PC-3 (cell line): ENCODE measurements around the gene VSTM4. TPM values are rescaled to one million over a fixed set of nuclear protein-coding genes. Genes with fewer than 3 reads are reported as not detected.

Experiments
- ATAC-seq: fragments of 200-7000 bp; cut with Tn5 transposase; 2 replicates; pipeline ENCODE4 v1.9.1; 2020; ENCODE audit warnings: mild to moderate bottlenecking, moderate library complexity
- BruUV-seq: library from RNA; stranded (reverse); fragments of 400-500 nt; replicated peaks from 2 replicates; lab custom pipeline; 2021; lab: Mats Ljungman, UMichigan
- CTCF ChIA-PET: fragments of 300-600 bp; sonication (Branson Sonifier 250); formaldehyde crosslinking; loops from one replicate; lab custom pipeline; 2022; ENCODE audit warnings: antibody characterized with exemption; lab: Charles Lee
- POLR2A ChIA-PET: fragments of 300-600 bp; sonication (Branson Sonifier 250); formaldehyde crosslinking; loops from one replicate; lab custom pipeline; 2022; ENCODE audit warnings: antibody characterized with exemption; ENCODE audit not compliant: unreplicated experiment; lab: Charles Lee
- DNase-seq: peaks from one replicate; pipeline ENCODE4 v3.0.0-alpha.2; 2015
- H2AFZ ChIP-seq: fragments of 300-600 bp; sonication (generic); 2 replicates; pipeline ENCODE4 v1.6.0; 2016; ENCODE audit warnings: antibody characterized with exemption, low read length
- H3F3A ChIP-seq: fragments of 300-600 bp; sonication (generic); one replicate; pipeline ENCODE4 v1.6.0; 2017; ENCODE audit warnings: antibody characterized with exemption, low read length, control low read depth, mild to moderate bottlenecking; ENCODE audit not compliant: unreplicated experiment
- H3K27ac ChIP-seq: fragments of 300-600 bp; sonication (generic); 2 replicates; pipeline ENCODE4 v1.5.1; 2016; ENCODE audit warnings: mild to moderate bottlenecking, low read length
- H3K27me3 ChIP-seq: fragments of 300-600 bp; sonication (generic); 2 replicates; pipeline ENCODE4 v1.6.1; 2016; ENCODE audit warnings: low read length, mixed read lengths
- H3K36me3 ChIP-seq: fragments of 300-600 bp; sonication (generic); 2 replicates; pipeline ENCODE4 v1.6.1; 2016; ENCODE audit warnings: low read depth, mixed run types, low read length, mixed read lengths
- H3K4me1 ChIP-seq: fragments of 300-600 bp; sonication (generic); 2 replicates; pipeline ENCODE4 v1.5.1; 2016; ENCODE audit warnings: low read length; ENCODE audit not compliant: insufficient read depth
- H3K4me2 ChIP-seq: fragments of 300-600 bp; sonication (generic); 2 replicates; pipeline ENCODE4 v1.6.0; 2016; ENCODE audit warnings: low read length
- H3K4me3 ChIP-seq: fragments of 300-600 bp; sonication (generic); 2 replicates; pipeline ENCODE4 v1.5.1; 2016; ENCODE audit warnings: mild to moderate bottlenecking, low read length, mixed read lengths
- H3K79me2 ChIP-seq: fragments of 300-600 bp; sonication (generic); 2 replicates; pipeline ENCODE4 v1.6.1; 2017; ENCODE audit warnings: low read length, mixed read lengths
- H3K9ac ChIP-seq: fragments of 300-600 bp; sonication (generic); 2 replicates; pipeline ENCODE4 v1.6.0; 2016; ENCODE audit warnings: mild to moderate bottlenecking, low read length
- H3K9me2 ChIP-seq: fragments of 300-600 bp; sonication (generic); replicated peaks from 2 replicates; pipeline ENCODE4 v1.6.1; 2016; ENCODE audit warnings: mixed run types, low read length, mixed read lengths
- H3K9me3 ChIP-seq: fragments of 300-600 bp; sonication (generic); 2 replicates; pipeline ENCODE4 v1.6.1; 2016; ENCODE audit warnings: low read length, mixed read lengths
- H4K20me1 ChIP-seq: fragments of 300-600 bp; sonication (generic); 2 replicates; pipeline ENCODE4 v1.6.1; 2016; ENCODE audit warnings: low read length, mixed read lengths
- EZH2 ChIP-seq: fragments of 300-600 bp; sonication (generic); IDR thresholded peaks from one replicate; pipeline ENCODE4 v1.6.1; 2017; ENCODE audit warnings: antibody characterized with exemption, mild to moderate bottlenecking, low read length; ENCODE audit not compliant: unreplicated experiment
- EZH2phosphoT487 ChIP-seq: fragments of 300-600 bp; sonication (generic); IDR thresholded peaks from 2 replicates; pipeline ENCODE4 v1.6.1; 2018; ENCODE audit warnings: mild to moderate bottlenecking, antibody characterized with exemption, low read length, borderline replicate concordance
- intact Hi-C: fragments of 100-400 bp; cut with micrococcal nuclease; formaldehyde crosslinking; loops from 2 replicates; pipeline ENCODE4 v1.9.0; 2023
- total RNA-seq: library from RNA; depleted of rRNA; stranded (reverse); fragments of >200 nt; gene quantifications from 2 replicates; pipeline ENCODE4 v1.2.3, GENCODE V29; 2014
- TF ChIP-seq, protein P1 (sequence below): fragments of 300-600 bp; sonication (generic); conservative IDR thresholded peaks from 2 replicates; pipeline ENCODE4 v1.5.1; 2017; ENCODE audit warnings: antibody characterized with exemption, low read depth, mild to moderate bottlenecking, low read length

Gene VSTM4
- total RNA-seq, 1 experiment from 2014 or later = not detected

DNA sequence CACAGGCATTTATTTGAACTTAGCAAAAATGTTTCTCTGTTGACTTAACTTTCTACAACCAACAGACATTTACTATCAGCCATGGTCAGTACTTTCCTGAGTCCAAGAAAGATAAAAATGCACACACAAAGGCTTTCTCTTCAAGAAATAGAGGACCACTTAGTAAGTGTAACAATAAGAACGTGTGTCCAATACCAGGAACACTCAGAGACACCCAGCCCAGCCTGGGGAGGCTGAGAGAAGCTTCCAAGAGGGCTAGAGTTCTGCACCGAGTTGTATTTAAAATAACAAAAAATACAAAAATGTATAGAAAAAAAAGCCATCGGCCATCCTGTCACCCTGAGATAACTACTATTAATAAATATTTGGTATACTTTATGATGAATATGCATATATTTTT is 35.8 kb downstream of the VSTM4 start:
- H3K4me1 ChIP-seq = no peaks in the 10 kb centered on the region
- no peak for TF ChIP-seq EZH2
- no peak for TF ChIP-seq EZH2phosphoT487
- TF ChIP-seq, protein P1, sequence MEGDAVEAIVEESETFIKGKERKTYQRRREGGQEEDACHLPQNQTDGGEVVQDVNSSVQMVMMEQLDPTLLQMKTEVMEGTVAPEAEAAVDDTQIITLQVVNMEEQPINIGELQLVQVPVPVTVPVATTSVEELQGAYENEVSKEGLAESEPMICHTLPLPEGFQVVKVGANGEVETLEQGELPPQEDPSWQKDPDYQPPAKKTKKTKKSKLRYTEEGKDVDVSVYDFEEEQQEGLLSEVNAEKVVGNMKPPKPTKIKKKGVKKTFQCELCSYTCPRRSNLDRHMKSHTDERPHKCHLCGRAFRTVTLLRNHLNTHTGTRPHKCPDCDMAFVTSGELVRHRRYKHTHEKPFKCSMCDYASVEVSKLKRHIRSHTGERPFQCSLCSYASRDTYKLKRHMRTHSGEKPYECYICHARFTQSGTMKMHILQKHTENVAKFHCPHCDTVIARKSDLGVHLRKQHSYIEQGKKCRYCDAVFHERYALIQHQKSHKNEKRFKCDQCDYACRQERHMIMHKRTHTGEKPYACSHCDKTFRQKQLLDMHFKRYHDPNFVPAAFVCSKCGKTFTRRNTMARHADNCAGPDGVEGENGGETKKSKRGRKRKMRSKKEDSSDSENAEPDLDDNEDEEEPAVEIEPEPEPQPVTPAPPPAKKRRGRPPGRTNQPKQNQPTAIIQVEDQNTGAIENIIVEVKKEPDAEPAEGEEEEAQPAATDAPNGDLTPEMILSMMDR = no peak
- no peak overlapping the region for H3K9ac ChIP-seq
- ATAC-seq (no peak), DNase-seq (no peak)
- H3F3A ChIP-seq = no peaks in the 10 kb centered on the region
- intact Hi-C loops = no loop called here
- no peak overlapping the region for H3K4me2 ChIP-seq
- no peaks in the 10 kb centered on the region for H3K9me3 ChIP-seq
- no TSS peak for BruUV-seq
- no peak overlapping the region for H2AFZ ChIP-seq
- no peak overlapping the region for H3K27ac ChIP-seq
- H3K9me2 ChIP-seq = no peaks in the 10 kb centered on the region
- POLR2A ChIA-PET = no interaction called here
- H3K27me3 ChIP-seq = peaks cover 85% of the 10 kb centered on the region
- CTCF ChIA-PET = no interaction called here
- no peaks in the 10 kb centered on the region for H4K20me1 ChIP-seq
- no peaks in the 10 kb centered on the region for H3K36me3 ChIP-seq
- H3K4me3 ChIP-seq = no peak overlapping the region
- no peaks in the 10 kb centered on the region for H3K79me2 ChIP-seq

DNA sequence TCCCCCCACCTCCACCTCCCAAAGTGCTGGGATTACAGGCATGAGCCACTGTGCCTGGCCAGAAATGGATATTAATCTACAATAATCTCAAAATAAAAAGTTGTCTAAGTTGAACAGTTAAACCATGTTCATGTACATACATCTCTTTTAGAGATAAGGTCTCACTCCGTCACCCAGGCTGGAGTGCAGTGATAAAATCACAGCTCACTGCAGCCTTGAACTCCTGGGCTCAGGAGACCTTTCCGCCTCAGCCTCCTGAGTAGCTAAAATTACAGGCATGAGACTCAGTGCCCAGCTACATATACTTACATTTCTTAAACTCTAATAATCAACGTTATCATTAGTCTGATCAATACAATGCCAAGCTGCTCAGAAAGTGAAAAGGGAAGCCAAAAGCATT is 36.2 kb downstream of the VSTM4 start:
- no peaks in the 10 kb centered on the region for H3K4me1 ChIP-seq
- DNase-seq = no peak
- no peak overlapping the region for H2AFZ ChIP-seq
- H3K4me2 ChIP-seq = no peak overlapping the region
- no peaks in the 10 kb centered on the region for H4K20me1 ChIP-seq
- H3K9me3 ChIP-seq = no peaks in the 10 kb centered on the region
- no TSS peak for BruUV-seq
- H3K27ac ChIP-seq = no peak overlapping the region
- no peaks in the 10 kb centered on the region for H3F3A ChIP-seq
- intact Hi-C loops = no loop called here
- no peaks in the 10 kb centered on the region for H3K79me2 ChIP-seq
- no peaks in the 10 kb centered on the region for H3K9me2 ChIP-seq
- CTCF ChIA-PET = no interaction called here
- H3K27me3 ChIP-seq = peaks cover 80% of the 10 kb centered on the region
- no peak overlapping the region for H3K9ac ChIP-seq
- TF ChIP-seq EZH2 = no peak
- TF ChIP-seq, protein P1 = no peak
- TF ChIP-seq EZH2phosphoT487 = no peak
- H3K36me3 ChIP-seq = no peaks in the 10 kb centered on the region
- POLR2A ChIA-PET = no interaction called here
- no peak for ATAC-seq
- no peak overlapping the region for H3K4me3 ChIP-seq

DNA sequence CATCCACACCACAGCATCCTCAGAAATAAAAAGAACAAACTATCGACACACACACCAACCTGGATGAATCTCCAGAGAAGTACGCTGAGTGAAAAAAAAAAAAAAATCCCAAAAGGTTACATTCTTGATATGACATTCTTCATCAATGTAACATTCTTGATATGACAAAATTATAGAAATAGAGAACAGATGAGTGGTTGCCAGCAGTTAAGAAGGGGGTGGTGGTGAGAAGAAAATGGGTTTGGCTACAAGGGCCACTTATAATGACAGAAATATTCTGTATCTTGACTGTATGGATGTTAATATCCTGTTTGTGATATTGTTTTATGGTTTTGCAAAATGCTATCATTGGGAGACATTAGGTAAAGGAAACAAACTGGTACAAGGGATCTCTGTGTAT is 36.9 kb downstream of the VSTM4 start:
- no peak overlapping the region for H3K4me3 ChIP-seq
- POLR2A ChIA-PET = no interaction called here
- no peak overlapping the region for H3K4me2 ChIP-seq
- no peak overlapping the region for H3K9ac ChIP-seq
- BruUV-seq = no TSS peak
- H3K36me3 ChIP-seq = no peaks in the 10 kb centered on the region
- CTCF ChIA-PET = no interaction called here
- no peaks in the 10 kb centered on the region for H3K9me3 ChIP-seq
- no peak overlapping the region for H3K27ac ChIP-seq
- no peak for TF ChIP-seq EZH2
- TF ChIP-seq, protein P1 = no peak
- TF ChIP-seq EZH2phosphoT487 = no peak
- DNase-seq = no peak
- H3K27me3 ChIP-seq = peaks cover 77% of the 10 kb centered on the region
- H3K79me2 ChIP-seq = no peaks in the 10 kb centered on the region
- H3K4me1 ChIP-seq = no peaks in the 10 kb centered on the region
- ATAC-seq = no peak
- no peaks in the 10 kb centered on the region for H4K20me1 ChIP-seq
- intact Hi-C loops = no loop called here
- H3F3A ChIP-seq = no peaks in the 10 kb centered on the region
- H3K9me2 ChIP-seq = no peaks in the 10 kb centered on the region
- no peak overlapping the region for H2AFZ ChIP-seq
